GM23338 (cell line): ENCODE measurements around the gene UBE2S. TPM values are rescaled to one million over a fixed set of nuclear protein-coding genes. Genes with fewer than 3 reads are reported as not detected.

Experiments used
- ATAC-seq: fragments of 200-7000 bp; cut with Tn5 transposase; 3 replicates; pipeline ENCODE4 v1.9.1; 2020
- DNase-seq: peaks from one replicate; pipeline ENCODE4 v3.0.0-alpha.2; 2015; ENCODE audit warnings: low spot score
- H2AFZ ChIP-seq: fragments of 200-600 bp; sonication (generic); 2 replicates; pipeline ENCODE4 v1.8.0; 2016; ENCODE audit warnings: antibody characterized with exemption, mild to moderate bottlenecking, moderate library complexity
- H3F3A ChIP-seq: fragments of 200-600 bp; sonication (generic); replicated peaks from 2 replicates; pipeline ENCODE4 v1.8.0; 2017; ENCODE audit warnings: antibody characterized with exemption, mixed run types, low read depth
- H3K27ac ChIP-seq: fragments of 200-600 bp; sonication (generic); 2 replicates; pipeline ENCODE4 v1.6.1; 2016; ENCODE audit warnings: low read depth
- H3K27me3 ChIP-seq: fragments of 200-600 bp; sonication (generic); 2 replicates; pipeline ENCODE4 v1.8.0; 2016; ENCODE audit warnings: mild to moderate bottlenecking, mixed run types, moderate library complexity; ENCODE audit not compliant: insufficient read depth
- H3K36me3 ChIP-seq: fragments of 200-600 bp; sonication (generic); 2 replicates; pipeline ENCODE4 v1.8.0; 2016; ENCODE audit warnings: mild to moderate bottlenecking; ENCODE audit not compliant: insufficient read depth
- H3K4me1 ChIP-seq: fragments of 200-600 bp; sonication (generic); 2 replicates; pipeline ENCODE4 v1.8.0; 2016; ENCODE audit warnings: mild to moderate bottlenecking, moderate library complexity; ENCODE audit not compliant: insufficient read depth
- H3K4me2 ChIP-seq: fragments of 200-600 bp; sonication (generic); 2 replicates; pipeline ENCODE4 v1.7.1; 2017; ENCODE audit warnings: mixed run types
- H3K4me3 ChIP-seq: fragments of 200-600 bp; sonication (generic); 2 replicates; pipeline ENCODE4 v1.6.1; 2016; ENCODE audit warnings: mixed run types
- H3K79me2 ChIP-seq: fragments of 200-600 bp; sonication (generic); replicated peaks from 2 replicates; pipeline ENCODE4 v1.8.0; 2017; ENCODE audit warnings: mild to moderate bottlenecking; ENCODE audit not compliant: insufficient read depth
- H3K9me2 ChIP-seq: fragments of 200-600 bp; sonication (generic); 2 replicates; pipeline ENCODE4 v1.8.0; 2017; ENCODE audit not compliant: insufficient read depth
- H4K20me1 ChIP-seq: fragments of 200-600 bp; sonication (generic); replicated peaks from 2 replicates; pipeline ENCODE4 v1.8.0; 2017; ENCODE audit warnings: mild to moderate bottlenecking; ENCODE audit not compliant: insufficient read depth
- H3K27ac Mint-ChIP-seq: 2 replicates; pipeline ENCODE4 v1.8.0; 2020; ENCODE audit warnings: inconsistent platforms, mild to moderate bottlenecking, moderate library complexity, mixed read lengths
- H3K27me3 Mint-ChIP-seq: 3 replicates; pipeline ENCODE4 v1.8.0; 2022; ENCODE audit warnings: low read depth, mild to moderate bottlenecking, moderate library complexity, mixed read lengths, inconsistent platforms; ENCODE audit not compliant: insufficient read depth, poor library complexity
- H3K36me3 Mint-ChIP-seq: 3 replicates; pipeline ENCODE4 v1.8.0; 2021; ENCODE audit warnings: low read depth, mild to moderate bottlenecking, inconsistent platforms, moderate library complexity, mixed read lengths
- H3K4me1 Mint-ChIP-seq: 3 replicates; pipeline ENCODE4 v1.8.0; 2020; ENCODE audit warnings: mild to moderate bottlenecking, inconsistent platforms, mixed read lengths
- H3K4me3 Mint-ChIP-seq: 3 replicates; pipeline ENCODE4 v1.8.0; 2021; ENCODE audit warnings: moderate library complexity, mild to moderate bottlenecking, inconsistent platforms, mixed read lengths
- H3K9me3 Mint-ChIP-seq: 3 replicates; pipeline ENCODE4 v1.8.0; 2020; ENCODE audit warnings: moderate library complexity, mild to moderate bottlenecking, inconsistent platforms, mixed read lengths
- ETS1 ChIP-seq: IDR thresholded peaks from 2 replicates; pipeline ENCODE4 v1.6.1; 2016; ENCODE audit warnings: antibody characterized with exemption
- EZH2 ChIP-seq: fragments of 200-600 bp; sonication (generic); IDR thresholded peaks from one replicate; pipeline ENCODE4 v1.8.0; 2017; ENCODE audit warnings: antibody characterized with exemption, mild to moderate bottlenecking, low read depth; ENCODE audit not compliant: unreplicated experiment
- JUNB ChIP-seq: IDR thresholded peaks from one replicate; pipeline ENCODE4 v1.6.1; 2016; ENCODE audit warnings: antibody characterized with exemption; ENCODE audit not compliant: unreplicated experiment
- POLR2AphosphoS5 ChIP-seq: IDR thresholded peaks from 2 replicates; pipeline ENCODE4 v1.6.1; 2016; ENCODE audit warnings: antibody characterized with exemption, low read depth
- REST ChIP-seq: IDR thresholded peaks from one replicate; pipeline ENCODE4 v1.6.1; 2018; ENCODE audit warnings: antibody characterized with exemption; ENCODE audit not compliant: unreplicated experiment
- ZNF331 ChIP-seq: fragments of 250-450 bp; sonication (Bioruptor Pico); IDR thresholded peaks from 2 replicates; pipeline ENCODE4 v1.5.0; 2020; ENCODE audit warnings: low read depth, mild to moderate bottlenecking, moderate library complexity
- ZNF462 ChIP-seq: fragments of 250-450 bp; sonication (Bioruptor Pico); IDR thresholded peaks from 2 replicates; pipeline ENCODE4 v1.5.0; 2020; ENCODE audit warnings: mild to moderate bottlenecking, moderate library complexity
- polyA plus RNA-seq: library from polyadenylated mRNA; unstranded; fragments of >200 nt; fragmentation: Nextera tagmentation; extraction: Ambion mirVana; gene quantifications from 2 replicates; pipeline ENCODE4 v1.2.1, GENCODE V29; 2016
- total RNA-seq: library from RNA; depleted of rRNA; stranded (reverse); fragments of >200 nt; shearing (Covaris generic); gene quantifications from 2 replicates; pipeline ENCODE4 v1.2.3, GENCODE V29; 2014

UBE2S gene
- total and polyA plus RNA-seq, 2 experiments from 2014 or later: 363 to 533 TPM

- no peak for TF ChIP-seq JUNB
- no peak for TF ChIP-seq REST
- TF ChIP-seq ZNF462 (CRISPR knock-in tag): no peak
Observed at GRCh38 chr19:55442372-55442961, 34.9 kb upstream of the UBE2S start (continued).

GRCh38 chr19:55441692-55442321 lies 34.2 kb upstream of the UBE2S start:
- peak overlapping the region; percentile 73 for H3K4me3 Mint-ChIP-seq
- no peaks in the 10 kb centered on the region; the same call in none of the 3 replicates for H3K9me3 Mint-ChIP-seq
- H3K27me3 Mint-ChIP-seq: peaks cover 82% of the 10 kb centered on the region

More at GRCh38 chr19:55441692-55442321, 34.2 kb upstream of the UBE2S start:
- H3K27me3 ChIP-seq: peaks cover 85% of the 10 kb centered on the region
- H3K27ac ChIP-seq: no peak overlapping the region
- peak overlapping the region; percentile 84 for H2AFZ ChIP-seq
- H3K4me2 ChIP-seq: peak overlapping the region; percentile 87
- H3K36me3 ChIP-seq: no peaks in the 10 kb centered on the region
- H4K20me1 ChIP-seq: no peaks in the 10 kb centered on the region
- peak; percentile 87 for DNase-seq
- no peaks in the 10 kb centered on the region for H3K79me2 ChIP-seq
- H3F3A ChIP-seq: peaks cover 9% of the 10 kb centered on the region
- TF ChIP-seq ZNF331 (CRISPR knock-in tag) (no peak), EZH2 (peak; percentile 76), ETS1 (no peak), POLR2AphosphoS5 (0 out of 2 replicates have a peak, but pooled peaks have one; percentile 21)
- peak overlapping the region; percentile 67 for H3K4me3 ChIP-seq
- Mint-ChIP-seq H3K27ac (no peak overlapping the region), H3K4me1 (peaks cover 25% of the 10 kb centered on the region), H3K36me3 (no peaks in the 10 kb centered on the region; the same call in 2 of the 3 replicates)
- H3K4me1 ChIP-seq: peaks cover 12% of the 10 kb centered on the region; the same call in 1 of the 2 replicates
- peak; percentile 67 for ATAC-seq
- no peaks in the 10 kb centered on the region for H3K9me2 ChIP-seq
